Forelimb muscle (tissue), 1 donor: Measurements from ENCODE around the gene ZNF770. TPM values are rescaled to one million over a fixed set of nuclear protein-coding genes. Genes with fewer than 3 reads are reported as not detected.
"Not testable (repeated sequence)": the region's sequence is repeated elsewhere in the genome, so short reads cannot be mapped to it uniquely, and the experiment has no call there.

Experiments used
- DNase-seq: peaks from one replicate; pipeline ENCODE4 v3.0.0-alpha.2; 2013; ENCODE audit warnings: low read depth
- polyA plus RNA-seq: library from polyadenylated mRNA; unstranded; fragments of 120-200 nt; gene quantifications from one replicate; pipeline ENCODE4 v1.2.1, GENCODE V29; 2013; ENCODE audit not compliant: insufficient read length

ZNF770 gene
- polyA plus RNA-seq, 1 donor = 22.6 TPM

DNA sequence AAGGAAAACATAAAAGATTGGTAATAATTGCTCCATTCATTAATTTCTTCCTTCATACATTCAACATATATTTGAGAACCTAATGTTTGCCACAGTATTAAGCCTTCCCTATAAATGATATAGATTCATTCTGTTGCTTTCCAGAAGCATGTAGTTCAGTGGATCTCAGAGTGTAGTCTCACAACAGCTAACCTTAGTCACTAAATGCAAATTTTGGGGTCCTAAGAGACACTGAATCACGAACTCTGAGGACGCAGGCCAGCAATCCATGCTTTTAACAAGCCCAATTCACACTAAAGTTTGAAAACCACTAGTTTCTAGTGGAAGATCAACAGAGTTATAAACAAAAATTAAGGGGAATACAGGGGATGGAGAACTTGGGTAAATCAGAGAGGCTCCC, 11.3 kb downstream of the ZNF770 start:
- no peak for DNase-seq

DNA sequence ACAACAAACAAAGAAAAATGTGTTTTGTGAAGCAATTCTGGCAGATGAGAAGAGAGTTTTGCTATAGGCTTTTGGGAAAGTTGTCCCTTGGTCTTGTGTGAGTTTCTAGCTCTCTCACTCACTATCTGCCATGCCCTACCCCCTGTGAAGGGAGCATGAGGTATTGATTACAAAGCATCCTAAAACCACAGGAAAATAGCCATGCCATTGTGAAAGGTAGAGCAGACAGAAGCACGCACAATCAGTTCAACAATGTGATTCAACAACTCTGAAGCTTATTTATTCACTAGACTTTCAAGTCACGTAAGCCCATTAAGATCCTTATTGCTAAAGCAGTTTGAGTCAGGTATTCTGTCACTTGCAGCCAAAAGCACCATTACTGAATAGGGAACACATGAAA, 12.0 kb downstream of the ZNF770 start:
- DNase-seq = no peak

DNA sequence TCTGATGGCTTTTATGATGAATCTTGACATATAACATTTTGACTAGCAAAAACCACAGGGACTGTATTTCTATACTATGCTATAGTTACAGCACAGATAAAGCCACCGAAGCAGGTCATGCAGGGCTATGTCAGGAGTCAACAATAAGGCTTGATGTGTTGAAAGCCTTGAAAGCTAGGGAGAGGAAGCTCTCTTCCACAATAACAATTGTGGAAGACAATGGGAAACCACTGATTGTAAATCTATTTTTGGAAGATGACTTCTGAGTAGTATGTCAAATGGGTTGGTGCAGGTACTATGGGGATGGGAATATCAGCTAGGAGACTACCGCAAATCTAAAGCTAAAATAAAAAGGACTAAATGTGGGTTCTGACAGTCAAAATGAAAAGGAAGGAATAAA, 14.6 kb downstream of the ZNF770 start:
- no peak for DNase-seq

DNA sequence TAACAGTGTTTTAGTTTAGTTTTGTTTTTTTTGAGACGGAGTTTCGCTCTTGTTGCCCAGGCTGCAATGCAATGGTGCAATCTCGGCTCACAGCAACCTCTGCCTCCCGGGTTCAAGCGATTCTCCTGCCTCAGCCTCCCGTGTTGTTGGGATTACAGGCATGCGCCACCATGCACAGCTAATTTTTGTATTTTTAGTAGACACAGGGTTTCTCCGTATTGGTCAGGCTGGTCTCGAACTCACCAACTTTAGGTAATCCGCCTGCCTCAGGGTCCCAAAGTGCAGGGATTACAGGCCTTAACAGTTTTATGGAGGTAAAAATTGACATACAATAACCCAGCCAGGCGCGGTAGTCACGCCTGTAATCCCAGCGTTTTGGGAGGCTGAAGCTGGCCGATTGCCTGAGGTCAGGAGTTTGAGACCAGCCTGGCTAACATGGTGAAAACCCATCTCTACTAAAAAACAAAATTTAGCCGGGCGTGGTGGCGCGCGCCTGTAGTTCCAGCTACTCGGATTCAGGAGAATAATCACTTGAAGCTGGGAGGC, 17.9 kb downstream of the ZNF770 start:
- not testable (repeated sequence) for DNase-seq

DNA sequence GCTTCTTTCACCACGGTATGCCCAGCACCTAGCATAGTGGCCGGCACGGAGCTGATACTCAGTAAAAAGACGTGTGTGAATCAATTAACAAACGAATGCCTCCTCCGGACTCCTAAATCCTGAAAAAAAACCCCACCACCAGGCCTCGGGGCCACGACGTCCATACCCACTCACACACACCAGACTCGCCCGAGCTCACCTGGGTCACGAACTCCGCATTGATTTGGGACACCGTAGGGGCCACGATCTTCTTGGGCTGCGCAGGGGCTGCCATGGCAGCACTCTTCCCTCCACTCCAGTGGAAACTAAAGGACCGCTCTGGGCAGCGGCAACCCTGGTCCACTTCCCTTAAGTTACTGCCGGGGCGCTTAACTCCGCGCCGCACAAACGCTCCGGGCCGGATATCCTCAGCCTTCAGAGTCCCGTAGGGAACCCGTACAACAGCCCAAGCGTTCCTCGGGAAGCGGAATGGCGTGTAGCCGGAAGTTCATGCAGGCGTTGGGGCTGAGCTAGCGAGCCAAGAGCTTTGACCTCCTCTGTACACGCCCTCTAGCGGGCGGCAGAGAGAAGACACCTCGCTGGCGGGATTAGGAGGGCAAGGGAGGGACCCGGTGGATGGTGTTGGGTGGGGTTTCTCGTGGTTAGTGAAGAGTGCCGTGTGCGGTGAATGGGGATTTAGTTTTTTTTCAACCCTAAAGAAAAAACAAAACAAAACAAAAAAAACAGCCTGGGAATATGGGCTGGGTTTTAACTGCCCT, 18.6 kb downstream of the ZNF770 start, which contains the start of gene AQR:
Gene AQR, minus strand, starts transcription at position 403 of the 758 bp plus-strand sequence. Its CDS starts 129 bp downstream, at position 274.
- peak; percentile 95 for DNase-seq

DNA sequence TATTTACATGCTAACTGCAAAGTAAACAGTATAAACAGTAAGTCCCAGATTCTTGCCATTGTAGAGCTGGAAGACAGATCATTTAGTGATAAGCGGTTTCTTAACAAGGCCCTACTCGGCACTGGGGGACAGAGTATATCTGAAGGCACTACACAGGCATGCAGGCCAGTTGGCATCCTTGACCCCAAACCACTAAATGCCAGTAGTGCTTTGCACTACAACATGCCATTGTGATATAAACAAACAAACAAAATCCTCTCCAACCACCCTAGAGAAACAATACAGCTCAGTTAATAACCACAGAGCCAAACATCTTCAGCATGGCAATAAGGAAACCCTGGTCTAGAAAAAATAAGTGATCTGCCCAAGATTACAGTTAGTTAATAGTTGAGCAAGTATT, 23.8 kb downstream of the ZNF770 start:
- DNase-seq = no peak

DNA sequence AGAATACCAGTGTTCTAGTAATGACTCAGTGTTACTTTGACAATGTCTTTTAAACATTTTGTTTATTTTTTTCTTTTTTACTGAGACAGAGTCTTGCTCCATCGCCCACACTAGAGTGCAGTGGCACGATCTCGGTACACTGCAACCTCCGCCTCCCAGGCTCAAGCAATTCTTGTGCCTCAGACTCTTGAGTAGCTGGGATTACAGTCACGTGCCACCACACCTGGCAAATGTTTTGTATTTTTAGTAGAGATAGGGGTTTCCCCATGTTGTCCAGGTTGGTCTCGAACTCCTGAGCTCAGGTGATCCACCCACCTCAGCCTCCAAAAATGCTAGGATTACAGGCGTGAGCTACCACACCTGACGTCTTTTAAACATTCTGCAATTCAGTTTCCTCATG, 34.2 kb downstream of the ZNF770 start:
- DNase-seq = no peak

DNA sequence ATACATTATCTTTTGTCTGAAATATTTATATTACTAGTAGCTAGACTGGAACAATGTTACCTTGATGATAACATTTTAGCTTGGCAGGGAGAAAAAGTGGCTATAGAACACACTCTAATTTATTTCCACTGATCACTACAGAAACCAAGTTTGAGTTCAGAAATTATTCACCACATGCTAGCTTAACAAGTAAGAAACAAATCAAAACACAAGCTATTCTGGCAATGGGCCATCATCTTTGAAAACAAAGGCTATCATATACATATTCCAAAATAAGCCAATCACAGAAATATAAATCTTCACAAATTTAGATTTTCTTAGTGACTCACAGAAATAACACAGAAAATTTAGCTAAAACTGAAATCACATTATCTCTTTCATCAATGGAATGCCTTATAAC, 35.6 kb downstream of the ZNF770 start:
- no peak for DNase-seq

DNA sequence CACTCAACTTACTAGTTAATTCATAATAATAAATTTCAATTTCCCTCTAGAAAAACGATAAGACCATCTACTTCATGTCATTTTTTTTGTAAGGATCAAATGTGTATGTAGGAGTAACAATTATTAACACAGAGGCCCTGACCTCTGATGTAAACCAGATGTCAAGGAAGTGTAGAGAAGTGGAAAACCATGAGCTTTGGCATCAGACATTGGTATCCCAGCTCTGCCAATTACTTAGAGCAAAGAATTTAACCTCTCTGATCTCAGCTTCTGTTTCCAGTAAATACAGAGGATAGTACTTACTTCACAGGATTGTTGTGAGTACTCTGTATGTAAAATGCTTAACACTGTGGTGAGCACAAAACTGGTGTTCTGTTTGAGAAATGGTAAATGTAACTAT, 36.1 kb downstream of the ZNF770 start:
- DNase-seq = no peak

DNA sequence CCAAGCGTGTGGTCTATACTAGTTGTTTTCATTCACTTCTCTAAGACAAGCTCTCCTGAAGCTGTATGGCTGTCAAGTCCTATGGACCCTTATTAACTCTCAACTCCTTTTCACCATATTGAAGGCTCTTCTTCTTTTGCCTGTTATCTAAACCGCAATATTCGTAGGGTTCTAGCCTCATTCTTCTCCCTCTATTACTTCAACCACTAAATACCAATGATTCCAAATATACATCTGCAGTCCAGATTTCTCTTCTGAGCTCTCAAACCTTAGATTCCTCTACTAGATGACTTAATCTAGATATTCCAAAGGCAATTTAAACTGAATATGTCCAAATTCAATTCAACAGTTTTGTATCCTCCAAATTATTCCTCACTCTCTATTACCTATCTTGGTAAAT, 43.2 kb downstream of the ZNF770 start:
- no peak for DNase-seq

DNA sequence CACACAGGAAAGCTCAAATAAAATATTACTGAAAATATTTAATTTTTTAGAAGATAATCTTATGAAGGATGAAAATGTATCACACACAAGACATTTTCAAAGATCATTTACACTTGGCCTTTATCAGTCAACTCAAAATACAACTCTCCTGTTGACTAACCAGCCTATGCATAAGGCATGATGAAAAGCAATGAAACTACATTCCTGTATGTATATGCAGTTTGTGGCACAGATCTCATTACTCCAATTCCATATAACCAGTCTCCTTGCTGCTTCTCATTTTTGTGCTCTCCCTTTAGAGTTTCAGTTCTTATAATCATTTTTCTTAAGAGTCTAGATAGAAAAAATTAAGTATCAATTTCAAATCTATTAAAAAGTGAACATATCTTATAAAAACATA, 44.4 kb downstream of the ZNF770 start:
- no peak for DNase-seq

DNA sequence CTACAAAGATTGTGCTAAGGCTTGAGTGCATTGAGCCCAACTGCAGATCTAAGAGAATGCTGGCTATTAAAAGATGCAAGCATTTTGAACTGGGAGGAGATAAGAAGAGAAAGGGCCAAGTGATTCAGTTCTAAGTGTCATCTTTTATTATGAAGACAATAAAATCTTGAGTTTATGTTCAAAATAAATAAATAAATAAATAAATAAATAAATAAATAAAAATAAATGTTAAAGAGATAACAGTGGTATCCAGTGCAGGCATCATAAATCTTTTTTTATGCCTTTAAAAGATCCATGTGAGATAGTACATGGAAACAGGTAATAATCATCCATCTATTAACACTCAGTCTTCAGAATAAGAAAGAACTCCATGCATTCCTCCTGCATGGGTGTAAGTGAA, 44.8 kb downstream of the ZNF770 start:
- DNase-seq = not testable (repeated sequence)

DNA sequence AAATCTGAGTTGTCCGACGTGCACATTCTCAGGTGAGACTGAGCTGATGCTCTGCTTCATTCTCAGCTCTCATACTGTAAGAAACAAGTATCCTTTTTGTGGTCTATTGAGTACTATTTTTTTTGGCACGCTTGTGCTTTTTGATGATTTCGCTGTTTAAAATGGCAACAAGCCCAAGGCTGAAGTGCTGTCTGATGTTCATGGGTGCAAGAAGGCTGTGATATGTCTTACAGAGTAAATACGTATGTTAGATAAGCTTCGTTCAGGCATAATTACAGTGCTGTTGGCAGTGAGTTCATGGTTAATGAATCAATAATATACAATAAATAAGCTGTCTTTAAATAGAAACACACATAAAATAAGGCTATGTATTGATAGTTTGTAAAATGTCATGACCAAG, 45.7 kb downstream of the ZNF770 start:
- no peak for DNase-seq

DNA sequence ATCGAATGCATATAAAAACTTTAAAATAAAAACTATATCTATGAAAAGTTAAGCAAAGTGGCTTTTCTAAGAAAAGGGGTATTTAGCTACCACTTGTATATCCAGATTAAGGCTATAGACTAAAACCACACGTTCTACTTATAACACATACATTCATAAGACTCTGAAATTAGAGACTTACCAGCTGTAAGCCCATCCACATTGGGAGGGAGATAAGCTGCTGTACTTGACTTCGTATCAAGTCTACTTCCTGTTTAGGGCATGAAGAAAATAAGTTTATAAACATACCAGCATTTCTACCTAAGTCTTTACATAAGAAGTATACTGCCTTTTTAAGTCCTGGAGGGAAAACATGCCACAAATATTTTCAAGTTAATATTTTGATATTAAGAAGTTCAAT, 46.3 kb downstream of the ZNF770 start:
- DNase-seq = no peak

DNA sequence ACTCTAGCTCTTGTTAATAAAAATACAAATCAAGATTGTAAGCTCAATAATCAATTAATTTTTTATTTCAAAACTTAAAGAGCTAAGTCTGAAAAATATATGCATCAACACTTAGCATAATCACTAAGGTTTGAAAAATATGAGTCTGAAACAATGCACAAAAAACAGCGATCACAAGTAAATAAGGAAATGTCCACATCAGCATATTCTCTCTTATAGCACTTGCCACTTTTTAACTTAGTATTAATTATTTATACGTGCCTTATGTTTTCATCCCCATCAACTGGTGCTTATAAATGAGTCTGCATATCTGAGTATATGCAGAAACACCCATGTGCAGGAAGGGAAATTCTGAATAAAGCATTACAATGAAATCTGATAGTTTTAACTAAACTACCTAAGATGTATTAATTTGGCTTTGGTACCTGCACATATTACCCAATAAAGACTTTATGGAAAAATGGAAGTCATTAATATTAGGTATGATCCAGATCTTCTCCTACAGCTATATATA, 46.8 kb downstream of the ZNF770 start:
- DNase-seq = no peak

DNA sequence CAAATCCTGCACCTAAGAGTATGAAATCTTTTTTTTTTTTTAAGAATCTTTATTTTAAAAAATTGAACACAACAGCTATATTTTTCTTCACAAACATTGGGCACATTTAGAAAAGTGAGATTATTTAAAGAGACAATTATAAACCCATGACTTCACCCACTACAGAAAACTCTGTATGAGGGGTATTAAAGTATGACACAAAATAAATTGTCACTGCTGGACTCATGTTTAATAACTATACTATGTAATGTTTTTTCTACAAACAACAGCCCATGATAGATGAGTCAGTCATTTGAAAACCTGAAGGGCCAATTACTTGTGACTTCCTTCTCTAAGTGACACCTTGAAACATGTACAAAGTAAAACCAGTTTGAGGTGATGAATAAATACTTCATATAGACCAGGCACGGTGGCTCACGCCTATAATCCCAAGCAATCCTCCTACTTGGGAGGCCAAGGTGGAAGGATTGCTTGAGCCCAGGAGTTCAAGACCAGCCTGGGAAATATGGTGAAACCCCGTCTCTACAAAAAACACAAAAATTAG, 54.6 kb downstream of the ZNF770 start:
- DNase-seq = no peak

DNA sequence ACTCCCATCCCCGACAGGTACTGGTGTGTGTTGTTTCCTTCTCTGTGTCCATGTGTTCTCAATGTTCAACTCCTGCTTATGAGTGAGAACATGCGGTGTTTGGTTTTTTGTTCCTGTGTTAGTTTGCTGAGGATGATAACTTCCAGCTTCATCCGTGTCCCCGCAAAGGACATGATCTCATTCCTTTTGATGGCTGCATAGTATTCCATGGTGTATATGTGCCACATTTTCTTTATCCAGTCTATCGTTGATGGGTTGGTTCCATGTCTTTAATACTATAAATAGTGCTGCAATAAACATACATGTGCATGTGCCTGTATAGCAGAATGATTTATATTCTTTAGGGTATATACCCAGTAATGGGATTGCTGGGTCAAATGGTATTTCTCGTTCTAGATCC, 59.7 kb downstream of the ZNF770 start:
- DNase-seq = not testable (repeated sequence)

Other genes with a start within 250 kb of the ZNF770 start
- gene GJD2, start 233.3 kb downstream of the ZNF770 start, polyA plus RNA-seq = 7.0 TPM
- 9,469 TPM for gene ACTC1, start 192.7 kb downstream of the ZNF770 start, polyA plus RNA-seq
- 16.9 TPM for gene AQR, start 18.5 kb downstream of the ZNF770 start, polyA plus RNA-seq
- 0.33 TPM for gene NANOGP8, start 97.0 kb upstream of the ZNF770 start, polyA plus RNA-seq